Glutamatergic neuron (in vitro differentiated cells): ENCODE results near the gene XRCC6. TPM values are rescaled to one million over a fixed set of nuclear protein-coding genes. Genes with fewer than 3 reads are reported as not detected.

Source experiments
- DNase-seq: peaks from one replicate; pipeline ENCODE4 v3.0.0; 2022
- H3K27ac Mint-ChIP-seq: one replicate; pipeline ENCODE4 v1.8.0; 2020; ENCODE audit warnings: mild to moderate bottlenecking, mixed read lengths, inconsistent platforms; ENCODE audit not compliant: unreplicated experiment
- H3K27me3 Mint-ChIP-seq: one replicate; pipeline ENCODE4 v1.8.0; 2020; ENCODE audit warnings: mild to moderate bottlenecking, moderate library complexity, mixed read lengths, inconsistent platforms; ENCODE audit not compliant: unreplicated experiment
- H3K36me3 Mint-ChIP-seq: one replicate; pipeline ENCODE4 v1.8.0; 2020; ENCODE audit warnings: mild to moderate bottlenecking, mixed read lengths, inconsistent platforms; ENCODE audit not compliant: unreplicated experiment
- H3K4me1 Mint-ChIP-seq: one replicate; pipeline ENCODE4 v1.8.0; 2020; ENCODE audit warnings: mild to moderate bottlenecking, low read depth, mixed read lengths, inconsistent platforms; ENCODE audit not compliant: unreplicated experiment
- H3K4me3 Mint-ChIP-seq: one replicate; pipeline ENCODE4 v1.8.0; 2020; ENCODE audit warnings: mild to moderate bottlenecking, mixed read lengths, inconsistent platforms; ENCODE audit not compliant: unreplicated experiment
- H3K9me3 Mint-ChIP-seq: one replicate; pipeline ENCODE4 v1.8.0; 2020; ENCODE audit warnings: mild to moderate bottlenecking, moderate library complexity, mixed read lengths, inconsistent platforms; ENCODE audit not compliant: unreplicated experiment
- total RNA-seq: library from RNA; stranded (reverse); fragmentation: NEBNext Ultra II Directional; extraction: Animal tissue kit (Norgen Biotek cat#: 25700); gene quantifications from one replicate; pipeline ENCODE4 v1.2.1, GENCODE V29; 2021; ENCODE audit not compliant: unreplicated experiment
- TF ChIP-seq, protein P1 (sequence below): fragments of 200-600 bp; sonication (generic); IDR thresholded peaks from one replicate; pipeline ENCODE4 v1.5.0; 2021; ENCODE audit not compliant: partially characterized antibody, unreplicated experiment

The XRCC6 gene
- total RNA-seq, 1 donor from 2014 or later = 155 TPM

DNA sequence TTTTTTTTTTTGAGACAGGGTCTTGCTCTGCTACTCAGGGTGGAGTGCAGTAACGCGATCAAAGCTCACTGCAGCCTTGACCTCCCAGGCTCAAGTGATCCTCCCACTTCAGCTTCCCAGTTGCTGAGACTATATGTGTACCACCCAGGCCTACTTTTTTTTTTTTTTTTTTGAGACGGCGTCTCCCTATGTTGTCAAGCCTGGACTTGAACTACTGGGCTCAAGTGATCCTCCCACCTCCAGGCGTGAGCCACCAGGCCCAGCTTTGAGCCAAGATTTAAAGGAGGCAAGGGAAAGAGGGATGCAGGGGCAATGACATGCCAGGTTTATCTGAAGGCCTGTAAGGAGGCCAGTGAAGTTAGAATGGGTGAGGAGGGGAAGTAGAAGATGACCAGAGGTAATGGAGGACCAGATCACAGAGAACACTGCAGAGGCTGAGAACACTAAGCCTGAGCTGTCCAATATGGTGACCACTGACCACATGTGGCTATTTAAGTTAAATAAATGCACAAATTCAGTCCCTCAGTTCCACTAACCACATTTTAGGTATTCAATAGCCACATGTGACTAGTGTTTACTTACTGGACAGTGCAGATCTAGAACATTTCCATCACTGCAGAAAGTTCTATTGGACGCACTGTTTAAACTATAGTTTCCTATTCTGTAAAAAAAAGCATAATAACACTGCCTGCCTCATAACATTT is 8.3 kb upstream of the XRCC6 start:
- Mint-ChIP-seq H3K4me3 (no peak overlapping the region), H3K27me3 (peaks cover 5% of the 10 kb centered on the region), H3K36me3 (no peaks in the 10 kb centered on the region), H3K9me3 (no peaks in the 10 kb centered on the region), H3K4me1 (peaks cover 3% of the 10 kb centered on the region), H3K27ac (no peak overlapping the region)
- TF ChIP-seq, protein P1, sequence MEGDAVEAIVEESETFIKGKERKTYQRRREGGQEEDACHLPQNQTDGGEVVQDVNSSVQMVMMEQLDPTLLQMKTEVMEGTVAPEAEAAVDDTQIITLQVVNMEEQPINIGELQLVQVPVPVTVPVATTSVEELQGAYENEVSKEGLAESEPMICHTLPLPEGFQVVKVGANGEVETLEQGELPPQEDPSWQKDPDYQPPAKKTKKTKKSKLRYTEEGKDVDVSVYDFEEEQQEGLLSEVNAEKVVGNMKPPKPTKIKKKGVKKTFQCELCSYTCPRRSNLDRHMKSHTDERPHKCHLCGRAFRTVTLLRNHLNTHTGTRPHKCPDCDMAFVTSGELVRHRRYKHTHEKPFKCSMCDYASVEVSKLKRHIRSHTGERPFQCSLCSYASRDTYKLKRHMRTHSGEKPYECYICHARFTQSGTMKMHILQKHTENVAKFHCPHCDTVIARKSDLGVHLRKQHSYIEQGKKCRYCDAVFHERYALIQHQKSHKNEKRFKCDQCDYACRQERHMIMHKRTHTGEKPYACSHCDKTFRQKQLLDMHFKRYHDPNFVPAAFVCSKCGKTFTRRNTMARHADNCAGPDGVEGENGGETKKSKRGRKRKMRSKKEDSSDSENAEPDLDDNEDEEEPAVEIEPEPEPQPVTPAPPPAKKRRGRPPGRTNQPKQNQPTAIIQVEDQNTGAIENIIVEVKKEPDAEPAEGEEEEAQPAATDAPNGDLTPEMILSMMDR = no peak
- no peak for DNase-seq

DNA sequence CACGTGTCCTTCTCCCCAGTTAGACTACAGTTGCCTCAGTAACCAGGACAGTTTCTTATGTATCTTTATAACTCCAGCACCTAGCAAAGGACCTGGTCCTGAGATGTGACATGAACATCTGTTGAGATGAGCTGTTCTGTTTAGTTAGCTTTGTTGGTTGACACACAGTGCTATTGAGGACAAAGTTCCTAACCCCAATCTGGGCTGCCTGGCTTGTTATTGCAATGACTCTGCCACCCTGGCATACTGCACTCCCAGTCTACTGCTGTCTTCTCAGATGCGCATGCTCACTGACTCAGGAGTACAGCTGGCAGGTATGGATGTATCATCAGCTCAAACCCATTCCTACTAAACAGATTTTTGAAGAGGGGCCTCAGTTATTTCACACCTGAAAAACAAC is 7.6 kb upstream of the XRCC6 start:
- no peak overlapping the region for H3K4me3 Mint-ChIP-seq
- no peak overlapping the region for H3K27ac Mint-ChIP-seq
- H3K36me3 Mint-ChIP-seq = no peaks in the 10 kb centered on the region
- TF ChIP-seq, protein P1 = no peak
- peaks cover 4% of the 10 kb centered on the region for H3K27me3 Mint-ChIP-seq
- no peaks in the 10 kb centered on the region for H3K9me3 Mint-ChIP-seq
- peaks cover 3% of the 10 kb centered on the region for H3K4me1 Mint-ChIP-seq
- DNase-seq = no peak

GRCh38 chr22:41619979-41620588 is 1.0 kb upstream of the XRCC6 start:
- peaks cover 4% of the 10 kb centered on the region for H3K9me3 Mint-ChIP-seq
- peak overlapping the region; percentile 52 for H3K27ac Mint-ChIP-seq
- peak; percentile 57 for DNase-seq
- peaks cover 12% of the 10 kb centered on the region for H3K4me1 Mint-ChIP-seq
- no peaks in the 10 kb centered on the region for H3K36me3 Mint-ChIP-seq
- peaks cover 3% of the 10 kb centered on the region for H3K27me3 Mint-ChIP-seq
- TF ChIP-seq, protein P1 = peak; percentile 9
- H3K4me3 Mint-ChIP-seq = peak overlapping the region; percentile 98

DNA sequence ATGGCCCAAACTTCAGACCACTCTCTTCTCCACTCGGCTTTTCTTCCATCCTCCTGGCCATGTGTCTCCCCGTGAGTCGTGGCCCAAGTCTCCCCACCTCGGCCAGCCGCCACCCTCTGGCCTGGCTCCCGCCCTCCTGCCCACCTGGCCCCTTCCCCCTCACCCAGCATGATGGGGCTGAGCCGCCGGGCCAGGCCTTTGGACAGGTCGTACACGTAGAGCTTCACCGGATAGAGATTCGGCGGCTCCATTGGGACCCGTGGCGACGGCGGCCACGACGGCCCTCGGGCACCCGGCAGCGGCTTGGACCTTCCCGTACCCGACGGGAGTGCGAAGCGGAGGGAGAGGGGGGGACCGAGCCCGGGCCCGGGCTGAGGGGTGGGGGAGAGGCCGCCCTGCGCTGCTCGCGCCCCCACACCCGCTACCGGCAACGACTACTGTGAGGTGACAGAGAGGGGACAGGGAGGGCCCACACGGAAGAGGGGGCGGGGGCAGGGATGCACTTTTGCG is 451 bp upstream of the XRCC6 start, which contains the start of gene DESI1:
Gene DESI1, minus strand, starts transcription at position 455 of the 510 bp plus-strand sequence. Its CDS starts 204 bp downstream, at position 251.
- no peak for DNase-seq
- H3K36me3 Mint-ChIP-seq = no peaks in the 10 kb centered on the region
- peak within 1 kb of the TSS; percentile 98 for H3K4me3 Mint-ChIP-seq
- peaks cover 3% of the 10 kb centered on the region for H3K27me3 Mint-ChIP-seq
- peaks cover 4% of the 10 kb centered on the region for H3K9me3 Mint-ChIP-seq
- TF ChIP-seq, protein P1 = no peak
- H3K4me1 Mint-ChIP-seq = peaks cover 9% of the 10 kb centered on the region
- peak within 1 kb of the TSS; percentile 92 for H3K27ac Mint-ChIP-seq

GRCh38 chr22:41621911-41622179 is 750 bp downstream of the XRCC6 start:
- TF ChIP-seq, protein P1 = no peak
- Mint-ChIP-seq H3K4me1 (peaks cover 9% of the 10 kb centered on the region), H3K9me3 (peaks cover 4% of the 10 kb centered on the region), H3K27ac (peak overlapping the region; percentile 92), H3K27me3 (peaks cover 3% of the 10 kb centered on the region), H3K36me3 (no peaks in the 10 kb centered on the region), H3K4me3 (peak overlapping the region; percentile 98)
- DNase-seq = no peak
